ENCODE results near the gene CCDC92B.

- no peak for TF ChIP-seq CTCF (IDR thresholded peaks at IDR 0.05; ENCODE audit: poor library complexity)
- no peak for TF ChIP-seq EZH2phosphoT487 (IDR thresholded peaks at IDR 0.05; ENCODE audit: low read depth, severe bottlenecking, unreplicated experiment)
These were observed 48.8 kb downstream of the CCDC92B start for GRCh38 chr17:2700491-2701141.
